Measurements from ENCODE around the gene SLC22A23.
"Not testable (repeated sequence)": the region's sequence is repeated elsewhere in the genome, so short reads cannot be mapped to it uniquely, and the experiment has no call there.

SLC22A23 gene

GRCh38 chr6:3384241-3385143 lies 72.4 kb downstream of the SLC22A23 start:
- no peak for DNase-seq (ENCODE audit: low spot score)

GRCh38 chr6:3383525-3383924 lies 73.3 kb downstream of the SLC22A23 start:
- no peak for DNase-seq (ENCODE audit: low spot score)

GRCh38 chr6:3382326-3383279 lies 74.2 kb downstream of the SLC22A23 start:
- no peak for DNase-seq (ENCODE audit: low spot score)

GRCh38 chr6:3381233-3381921 lies 75.5 kb downstream of the SLC22A23 start:
- DNase-seq (ENCODE audit: low spot score): no peak

GRCh38 chr6:3380344-3381232 lies 76.3 kb downstream of the SLC22A23 start:
- DNase-seq (ENCODE audit: low spot score): no peak

GRCh38 chr6:3379482-3380060 lies 77.3 kb downstream of the SLC22A23 start:
- DNase-seq (ENCODE audit: low spot score): no peak

- not testable (repeated sequence) for DNase-seq (ENCODE audit: low spot score)
These were observed 78.0 kb downstream of the SLC22A23 start for GRCh38 chr6:3378808-3379207.

GRCh38 chr6:3378398-3378782 lies 78.5 kb downstream of the SLC22A23 start:
- DNase-seq (ENCODE audit: low spot score): not testable (repeated sequence)

- no peak for DNase-seq (ENCODE audit: low spot score)
These were observed 79.1 kb downstream of the SLC22A23 start for GRCh38 chr6:3377536-3378397.

- DNase-seq (ENCODE audit: low spot score): no peak
These were observed 79.8 kb downstream of the SLC22A23 start for GRCh38 chr6:3376893-3377535.

- no peak for DNase-seq (ENCODE audit: low spot score)
These were observed 80.8 kb downstream of the SLC22A23 start for GRCh38 chr6:3376064-3376463.

- DNase-seq (ENCODE audit: low spot score): no peak
These were observed 83.2 kb downstream of the SLC22A23 start for GRCh38 chr6:3373597-3374203.

GRCh38 chr6:3372912-3373554 lies 83.8 kb downstream of the SLC22A23 start:
- no peak for DNase-seq (ENCODE audit: low spot score)

- no peak for DNase-seq (ENCODE audit: low spot score)
These were observed 84.5 kb downstream of the SLC22A23 start for GRCh38 chr6:3372184-3372846.

GRCh38 chr6:3371222-3371949 lies 85.5 kb downstream of the SLC22A23 start:
- no peak for DNase-seq (ENCODE audit: low spot score)

- DNase-seq (ENCODE audit: low spot score): no peak
These were observed 86.3 kb downstream of the SLC22A23 start for GRCh38 chr6:3370361-3371221.
